Measurements from ENCODE around the gene ZNF236.

- TF ChIP-seq, protein P1, sequence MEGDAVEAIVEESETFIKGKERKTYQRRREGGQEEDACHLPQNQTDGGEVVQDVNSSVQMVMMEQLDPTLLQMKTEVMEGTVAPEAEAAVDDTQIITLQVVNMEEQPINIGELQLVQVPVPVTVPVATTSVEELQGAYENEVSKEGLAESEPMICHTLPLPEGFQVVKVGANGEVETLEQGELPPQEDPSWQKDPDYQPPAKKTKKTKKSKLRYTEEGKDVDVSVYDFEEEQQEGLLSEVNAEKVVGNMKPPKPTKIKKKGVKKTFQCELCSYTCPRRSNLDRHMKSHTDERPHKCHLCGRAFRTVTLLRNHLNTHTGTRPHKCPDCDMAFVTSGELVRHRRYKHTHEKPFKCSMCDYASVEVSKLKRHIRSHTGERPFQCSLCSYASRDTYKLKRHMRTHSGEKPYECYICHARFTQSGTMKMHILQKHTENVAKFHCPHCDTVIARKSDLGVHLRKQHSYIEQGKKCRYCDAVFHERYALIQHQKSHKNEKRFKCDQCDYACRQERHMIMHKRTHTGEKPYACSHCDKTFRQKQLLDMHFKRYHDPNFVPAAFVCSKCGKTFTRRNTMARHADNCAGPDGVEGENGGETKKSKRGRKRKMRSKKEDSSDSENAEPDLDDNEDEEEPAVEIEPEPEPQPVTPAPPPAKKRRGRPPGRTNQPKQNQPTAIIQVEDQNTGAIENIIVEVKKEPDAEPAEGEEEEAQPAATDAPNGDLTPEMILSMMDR (conservative IDR thresholded peaks at IDR 0.05; ENCODE audit: low read depth, low read length) = no peak
- TF ChIP-seq EZH2 (IDR thresholded peaks at IDR 0.05; ENCODE audit: borderline replicate concordance, low read depth, low read length, poor library complexity, severe bottlenecking) = no peak
These were observed 156.3 kb downstream of the ZNF236 start for GRCh38 chr18:76978616-76979015.

All from A673 (cell line).